GM21528 (cell line): ENCODE results near the gene CNTROB.
"Not testable (repeated sequence)": the region's sequence is repeated elsewhere in the genome, so short reads cannot be mapped to it uniquely, and the experiment has no call there.

ENCODE experiments used
- ATAC-seq: cut with Tn5 transposase; IDR thresholded peaks from one replicate; pipeline ENCODE4 v1.9.1; 2021; ENCODE audit warnings: mild to moderate bottlenecking, moderate library complexity; ENCODE audit not compliant: unreplicated experiment, low FRiP score

The CNTROB gene

GRCh38 chr17:7940034-7940433, 8.0 kb downstream of the CNTROB start:
- ATAC-seq = no peak

GRCh38 chr17:7940743-7941142, 8.7 kb downstream of the CNTROB start:
- ATAC-seq = no peak

- ATAC-seq = no peak
These were observed 11.3 kb downstream of the CNTROB start for GRCh38 chr17:7943291-7943690.

- ATAC-seq = no peak
These were observed 12.3 kb downstream of the CNTROB start for GRCh38 chr17:7944326-7944725.

GRCh38 chr17:7945651-7946050, 13.6 kb downstream of the CNTROB start:
- no peak for ATAC-seq

GRCh38 chr17:7946441-7946840, 14.4 kb downstream of the CNTROB start:
- no peak for ATAC-seq

- ATAC-seq = no peak
These were observed 15.6 kb downstream of the CNTROB start for GRCh38 chr17:7947651-7948050.

- ATAC-seq = no peak
These were observed 18.6 kb downstream of the CNTROB start for GRCh38 chr17:7950578-7950977.

- no peak for ATAC-seq
These were observed 19.3 kb downstream of the CNTROB start for GRCh38 chr17:7951143-7951792.

- ATAC-seq = not testable (repeated sequence)
These were observed 21.3 kb downstream of the CNTROB start for GRCh38 chr17:7953266-7953665.

- no peak for ATAC-seq
These were observed 23.6 kb downstream of the CNTROB start for GRCh38 chr17:7955414-7956227.

GRCh38 chr17:7956228-7956965, 24.4 kb downstream of the CNTROB start:
- ATAC-seq = no peak

- no peak for ATAC-seq
These were observed 27.7 kb downstream of the CNTROB start for GRCh38 chr17:7959503-7960253.

GRCh38 chr17:7961421-7961820, 29.4 kb downstream of the CNTROB start:
- ATAC-seq = no peak

- no peak for ATAC-seq
These were observed 35.7 kb downstream of the CNTROB start for GRCh38 chr17:7967751-7968150.

- no peak for ATAC-seq
These were observed 37.4 kb downstream of the CNTROB start for GRCh38 chr17:7969433-7969832.

- no peak for ATAC-seq
These were observed 39.6 kb downstream of the CNTROB start for GRCh38 chr17:7971651-7972050.

GRCh38 chr17:7972131-7972785, 40.3 kb downstream of the CNTROB start:
- no peak for ATAC-seq

- ATAC-seq = no peak
These were observed 42.7 kb downstream of the CNTROB start for GRCh38 chr17:7974638-7975131.

GRCh38 chr17:7977039-7977438, 45.0 kb downstream of the CNTROB start:
- no peak for ATAC-seq
